G401 (cell line): ENCODE data around the gene CKAP2L. TPM values are rescaled to one million over a fixed set of nuclear protein-coding genes. Genes with fewer than 3 reads are reported as not detected.
"Not testable (repeated sequence)": the region's sequence is repeated elsewhere in the genome, so short reads cannot be mapped to it uniquely, and the experiment has no call there.

Experiments
- DNase-seq: peaks from one replicate; pipeline ENCODE4 v3.0.0-alpha.2; 2015; ENCODE audit warnings: low spot score
- in situ Hi-C: cut with HindIII; loops from 2 replicates; pipeline ENCODE4 v1.10.0; 2016; ENCODE audit warnings: low sequenced_read_pairs, mixed read lengths
- total RNA-seq: library from RNA; depleted of rRNA; stranded (reverse); fragments of >200 nt; shearing (Covaris generic); gene quantifications from 2 replicates; pipeline ENCODE4 v1.2.3, GENCODE V29; 2014

CKAP2L gene
- total RNA-seq, 1 experiment from 2014 or later = 7.7 TPM

- in situ Hi-C loops = no loop called here
- no peak for DNase-seq
These were observed 49.4 kb downstream of the CKAP2L start for GRCh38 chr2:112714836-112715631.

- no peak for DNase-seq
- in situ Hi-C loops = no loop called here
These were observed 50.1 kb downstream of the CKAP2L start for GRCh38 chr2:112714331-112714730.

- in situ Hi-C loops = no loop called here
- no peak for DNase-seq
These were observed 50.5 kb downstream of the CKAP2L start for GRCh38 chr2:112713926-112714325.

- in situ Hi-C loops = no loop called here
These were observed 50.9 kb downstream of the CKAP2L start for GRCh38 chr2:112713585-112713925.

GRCh38 chr2:112712903-112713584 lies 51.4 kb downstream of the CKAP2L start:
- in situ Hi-C loops = no loop called here
- DNase-seq = no peak

More at GRCh38 chr2:112713585-112713925, 50.9 kb downstream of the CKAP2L start:
- no peak for DNase-seq

- in situ Hi-C loops = no loop called here
- DNase-seq = no peak
These were observed 51.9 kb downstream of the CKAP2L start for GRCh38 chr2:112712465-112712864.

- in situ Hi-C loops = no loop called here
- DNase-seq = no peak
These were observed 53.3 kb downstream of the CKAP2L start for GRCh38 chr2:112710956-112711750.

GRCh38 chr2:112709703-112710102 lies 54.7 kb downstream of the CKAP2L start:
- in situ Hi-C loops = no loop called here
- no peak for DNase-seq

- in situ Hi-C loops = no loop called here
- peak; percentile 17 for DNase-seq
These were observed 55.4 kb downstream of the CKAP2L start for GRCh38 chr2:112708968-112709367.

- DNase-seq, in situ Hi-C loops: not testable (repeated sequence)
These were observed 57.5 kb downstream of the CKAP2L start for GRCh38 chr2:112706947-112707346.

GRCh38 chr2:112706170-112706664 lies 58.2 kb downstream of the CKAP2L start:
- no peak for DNase-seq
- in situ Hi-C loops = no loop called here

GRCh38 chr2:112705575-112705974 lies 58.8 kb downstream of the CKAP2L start:
- no peak for DNase-seq
- in situ Hi-C loops = no loop called here

GRCh38 chr2:112703684-112704083 lies 60.7 kb downstream of the CKAP2L start:
- DNase-seq = no peak
- in situ Hi-C loops = no loop called here

GRCh38 chr2:112701052-112701451 lies 63.4 kb downstream of the CKAP2L start:
- no peak for DNase-seq
- in situ Hi-C loops = no loop called here

GRCh38 chr2:112699984-112700667 lies 64.3 kb downstream of the CKAP2L start:
- in situ Hi-C loops = no loop called here
- DNase-seq = no peak

GRCh38 chr2:112698834-112699515 lies 65.4 kb downstream of the CKAP2L start:
- in situ Hi-C loops = no loop called here
- DNase-seq = no peak

GRCh38 chr2:112694182-112694581 lies 70.2 kb downstream of the CKAP2L start:
- in situ Hi-C loops = no loop called here

GRCh38 chr2:112693596-112693995 lies 70.8 kb downstream of the CKAP2L start:
- in situ Hi-C loops = no loop called here
- DNase-seq = no peak

More at GRCh38 chr2:112694182-112694581, 70.2 kb downstream of the CKAP2L start:
- DNase-seq = no peak

- DNase-seq = no peak
- in situ Hi-C loops = no loop called here
These were observed 71.5 kb downstream of the CKAP2L start for GRCh38 chr2:112692918-112693317.
